HepG2 (cell line): ENCODE data around the gene ASGR1. TPM values are rescaled to one million over a fixed set of nuclear protein-coding genes. Genes with fewer than 3 reads are reported as not detected.

Experiments used
- ATF7 ChIP-seq, 2 experiments: fragments of 450-650 bp in 1 of 2; sonication (generic) in 1 of 2; formaldehyde crosslinking in 1 of 2; IDR thresholded peaks; 2 replicates each; pipeline versions ENCODE4 v1.4.0 to v1.6.1; 2016 to 2020; ENCODE audit warnings: antibody characterized with exemption in 1 of 2, mild to moderate bottlenecking in 1 of 2, missing genetic modification reagents in 1 of 2
- CERS6 ChIP-seq: sonication (generic); formaldehyde crosslinking; IDR thresholded peaks from 2 replicates; pipeline ENCODE4 v1.5.0; 2020; ENCODE audit warnings: missing genetic modification reagents
- CHD2 ChIP-seq: IDR thresholded peaks from 2 replicates; pipeline ENCODE4 v1.6.1; 2011; ENCODE audit warnings: low read depth, low read length, improper control_type of control experiment
- FOXO1 ChIP-seq: sonication (generic); formaldehyde crosslinking; IDR thresholded peaks from 2 replicates; pipeline ENCODE4 v1.4.0; 2020; ENCODE audit warnings: missing genetic modification reagents
- KDM3A ChIP-seq: IDR thresholded peaks from 2 replicates; pipeline ENCODE4 v1.6.1; 2018; ENCODE audit warnings: low read depth, missing compliant biosample characterization
- KLF15 ChIP-seq: sonication (generic); formaldehyde crosslinking; IDR thresholded peaks from 2 replicates; pipeline ENCODE4 v1.8.1; 2023; ENCODE audit warnings: borderline replicate concordance, mild to moderate bottlenecking, inconsistent platforms, missing genetic modification reagents, mixed read lengths
- MAFG ChIP-seq: sonication (generic); formaldehyde crosslinking; IDR thresholded peaks from 2 replicates; pipeline ENCODE4 v1.5.1; 2020; ENCODE audit warnings: mild to moderate bottlenecking, missing genetic modification reagents
- MED8 ChIP-seq: sonication (generic); formaldehyde crosslinking; IDR thresholded peaks from 2 replicates; pipeline ENCODE4 v1.8.1; 2023; ENCODE audit warnings: mild to moderate bottlenecking, missing genetic modification reagents; ENCODE audit not compliant: insufficient replicate concordance
- MEIS1 ChIP-seq: sonication (generic); formaldehyde crosslinking; IDR thresholded peaks from 2 replicates; pipeline ENCODE4 v1.9.0; 2021; ENCODE audit warnings: mild to moderate bottlenecking, missing genetic modification reagents, moderate library complexity, borderline replicate concordance
- MIER2 ChIP-seq: IDR thresholded peaks from 2 replicates; pipeline ENCODE4 v1.6.1; 2016; ENCODE audit warnings: missing biosample characterization, missing genetic modification reagents
- RFX3 ChIP-seq: IDR thresholded peaks from 2 replicates; pipeline ENCODE4 v1.6.1; 2016; ENCODE audit warnings: missing biosample characterization, missing genetic modification reagents
- SETDB1 ChIP-seq: sonication (generic); formaldehyde crosslinking; IDR thresholded peaks from 2 replicates; pipeline ENCODE4 v1.5.1; 2020; ENCODE audit warnings: missing genetic modification reagents, mild to moderate bottlenecking, borderline replicate concordance
- TCF12 ChIP-seq, 2 experiments: fragments of 450-650 bp in 1 of 2; sonication (generic) in 1 of 2; formaldehyde crosslinking in 1 of 2; IDR thresholded peaks; 2 replicates each; pipeline versions ENCODE4 v1.6.1 to v1.8.0; 2017 to 2022; ENCODE audit warnings: antibody characterized with exemption in 1 of 2, mild to moderate bottlenecking in 1 of 2, missing genetic modification reagents in 1 of 2, moderate library complexity in 1 of 2
- YY1 ChIP-seq: IDR thresholded peaks from 2 replicates; pipeline ENCODE4 v1.6.1; 2011; ENCODE audit warnings: low read length, low read depth, moderate library complexity, mild to moderate bottlenecking; ENCODE audit not compliant: insufficient read depth, insufficient replicate concordance
- ZBTB43 ChIP-seq: sonication (generic); formaldehyde crosslinking; conservative IDR thresholded peaks from 2 replicates; pipeline ENCODE4 v1.4.0; 2020; ENCODE audit warnings: missing genetic modification reagents
- ZNF20 ChIP-seq: sonication (generic); formaldehyde crosslinking; IDR thresholded peaks from 2 replicates; pipeline ENCODE4 v1.4.0; 2020; ENCODE audit warnings: mild to moderate bottlenecking, moderate library complexity, missing genetic modification reagents
- ZNF235 ChIP-seq: sonication (generic); formaldehyde crosslinking; IDR thresholded peaks from 2 replicates; pipeline ENCODE4 v1.8.1; 2023; ENCODE audit warnings: mild to moderate bottlenecking, missing genetic modification reagents, borderline replicate concordance
- ZNF282 ChIP-seq: fragments of 450-650 bp; IDR thresholded peaks from 2 replicates; pipeline ENCODE4 v1.6.1; 2018; ENCODE audit not compliant: partially characterized antibody
- ZNF510 ChIP-seq: sonication (generic); formaldehyde crosslinking; IDR thresholded peaks from 2 replicates; pipeline ENCODE4 v1.4.0; 2020; ENCODE audit warnings: low read depth, mild to moderate bottlenecking, missing genetic modification reagents
- ZNF549 ChIP-seq: sonication (generic); formaldehyde crosslinking; IDR thresholded peaks from 2 replicates; pipeline ENCODE4 v1.5.0; 2020; ENCODE audit warnings: missing genetic modification reagents
- ZNF607 ChIP-seq: sonication (generic); formaldehyde crosslinking; IDR thresholded peaks from 2 replicates; pipeline ENCODE4 v1.5.1; 2020; ENCODE audit warnings: missing genetic modification reagents, mild to moderate bottlenecking, borderline replicate concordance
- ZNF737 ChIP-seq: sonication (generic); formaldehyde crosslinking; IDR thresholded peaks from 2 replicates; pipeline ENCODE4 v1.5.0; 2020; ENCODE audit warnings: missing genetic modification reagents, mild to moderate bottlenecking, borderline replicate concordance
- polyA plus RNA-seq, 8 experiments: library from polyadenylated mRNA; depleted of rRNA in 3 of 8; stranded (reverse) in 7 of 8; unstranded in 1 of 8; fragments of >200 nt; fragmentation: Illumina TruSeq in 4 of 8; extraction: Trizol in 4 of 8; gene quantifications; 2 replicates each; pipeline versions ENCODE4 v1.2.1 to v1.2.3, GENCODE V29; 2011 to 2016; ENCODE audit warnings: low read depth in 4 of 8, missing spikeins in 1 of 8, mixed read lengths in 1 of 8; ENCODE audit not compliant: insufficient read depth in 1 of 8
- total RNA-seq, 5 experiments: library from RNA; depleted of rRNA; stranded (reverse); fragments of >200 nt; fragmentation: Illumina TruSeq; extraction: Trizol; gene quantifications; 2 replicates each; pipeline ENCODE4 v1.2.3, GENCODE V29; 2016; ENCODE audit warnings: low read depth in 1 of 5
- TF ChIP-seq, protein P1 (sequence below): sonication (generic); formaldehyde crosslinking; IDR thresholded peaks from 2 replicates; pipeline ENCODE4 v1.5.0; 2020; ENCODE audit warnings: missing genetic modification reagents
- TF ChIP-seq, protein P2 (sequence below): IDR thresholded peaks from 2 replicates; pipeline ENCODE4 v1.6.1; 2018; ENCODE audit warnings: missing genetic modification reagents, mild to moderate bottlenecking, missing compliant biosample characterization

The ASGR1 gene
- total and polyA plus RNA-seq, 2 of the 13 experiments (the other 11 are each of a cell fraction or from before 2014, with no cell fraction given) = 353 to 796 TPM

DNA sequence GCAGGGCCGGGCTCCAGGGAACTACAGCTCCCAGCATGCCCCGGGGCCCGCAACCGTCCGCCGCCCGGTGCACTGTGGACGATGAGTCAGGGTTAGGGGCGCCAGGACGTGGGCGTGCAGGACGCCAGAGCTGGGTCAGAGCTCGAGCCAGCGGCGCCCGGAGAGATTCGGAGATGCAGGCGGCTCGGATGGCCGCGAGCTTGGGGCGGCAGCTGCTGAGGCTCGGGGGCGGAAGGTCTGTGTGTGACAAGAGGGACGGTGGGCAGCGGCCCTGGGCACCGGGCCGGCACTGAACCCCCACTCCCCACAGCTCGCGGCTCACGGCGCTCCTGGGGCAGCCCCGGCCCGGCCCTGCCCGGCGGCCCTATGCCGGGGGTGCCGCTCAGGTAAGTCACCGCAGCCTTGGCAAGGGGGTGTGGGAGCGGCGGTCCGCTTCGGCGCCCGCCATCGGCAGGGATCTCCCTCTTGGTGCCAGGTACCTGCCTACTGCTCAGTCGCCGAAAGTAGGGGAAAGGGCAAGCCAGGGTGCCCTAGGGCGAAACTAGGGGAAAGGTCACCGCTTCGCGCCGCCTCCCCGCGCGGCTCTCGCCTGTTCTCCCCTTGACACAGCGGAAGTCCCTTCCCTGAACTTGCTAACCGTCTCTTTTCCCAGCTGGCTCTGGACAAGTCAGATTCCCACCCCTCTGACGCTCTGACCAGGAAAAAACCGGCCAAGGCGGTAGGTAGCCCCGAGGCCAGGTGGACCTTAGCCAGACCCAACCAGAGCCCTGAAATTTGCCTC lies 40.8 kb upstream of the ASGR1 start, which contains the start of the genes ACADVL and DLG4 (continued):
- TF ChIP-seq YY1 = peak; percentile 72
- TF ChIP-seq CERS6 (CRISPR knock-in tag) = no peak
- TF ChIP-seq ZNF549 (CRISPR knock-in tag) = no peak
- TF ChIP-seq, protein P1, sequence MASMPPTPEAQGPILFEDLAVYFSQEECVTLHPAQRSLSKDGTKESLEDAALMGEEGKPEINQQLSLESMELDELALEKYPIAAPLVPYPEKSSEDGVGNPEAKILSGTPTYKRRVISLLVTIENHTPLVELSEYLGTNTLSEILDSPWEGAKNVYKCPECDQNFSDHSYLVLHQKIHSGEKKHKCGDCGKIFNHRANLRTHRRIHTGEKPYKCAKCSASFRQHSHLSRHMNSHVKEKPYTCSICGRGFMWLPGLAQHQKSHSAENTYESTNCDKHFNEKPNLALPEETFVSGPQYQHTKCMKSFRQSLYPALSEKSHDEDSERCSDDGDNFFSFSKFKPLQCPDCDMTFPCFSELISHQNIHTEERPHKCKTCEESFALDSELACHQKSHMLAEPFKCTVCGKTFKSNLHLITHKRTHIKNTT = no peak
- no peak for TF ChIP-seq ZNF510
- no peak for TF ChIP-seq ZNF282
- TF ChIP-seq ZBTB43 = no peak
- TF ChIP-seq FOXO1 (CRISPR knock-in tag) = peak; percentile 71
- no peak for TF ChIP-seq MED8
- TF ChIP-seq ZNF737 (CRISPR knock-in tag) = no peak
- TF ChIP-seq, protein P2, sequence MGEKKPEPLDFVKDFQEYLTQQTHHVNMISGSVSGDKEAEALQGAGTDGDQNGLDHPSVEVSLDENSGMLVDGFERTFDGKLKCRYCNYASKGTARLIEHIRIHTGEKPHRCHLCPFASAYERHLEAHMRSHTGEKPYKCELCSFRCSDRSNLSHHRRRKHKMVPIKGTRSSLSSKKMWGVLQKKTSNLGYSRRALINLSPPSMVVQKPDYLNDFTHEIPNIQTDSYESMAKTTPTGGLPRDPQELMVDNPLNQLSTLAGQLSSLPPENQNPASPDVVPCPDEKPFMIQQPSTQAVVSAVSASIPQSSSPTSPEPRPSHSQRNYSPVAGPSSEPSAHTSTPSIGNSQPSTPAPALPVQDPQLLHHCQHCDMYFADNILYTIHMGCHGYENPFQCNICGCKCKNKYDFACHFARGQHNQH (CRISPR knock-in tag) = peak; percentile 82
- TF ChIP-seq TCF12 (IDR thresholded peaks at IDR 0.05) = no peak
- no peak; the same call in 1 of the 2 replicates for TF ChIP-seq TCF12 (CRISPR knock-in tag; IDR thresholded peaks at IDR 0.05)
- TF ChIP-seq SETDB1 (CRISPR knock-in tag) = no peak
- no peak for TF ChIP-seq MAFG
- peak; percentile 52; the same call in 1 of the 2 replicates for TF ChIP-seq MEIS1
- TF ChIP-seq CHD2 = no peak; the same call in 1 of the 2 replicates
- TF ChIP-seq ZNF607 (CRISPR knock-in tag) = peak; percentile 61; the same call in 1 of the 2 replicates
- no peak for TF ChIP-seq ATF7 (IDR thresholded peaks at IDR 0.05)
- TF ChIP-seq ATF7 (CRISPR knock-in tag; IDR thresholded peaks at IDR 0.05) = no peak
- TF ChIP-seq ZNF235 (CRISPR knock-in tag) = 0 out of 2 replicates have a peak, but pooled peaks have one; percentile 70
- TF ChIP-seq KDM3A (CRISPR knock-in tag) = 0 out of 2 replicates have a peak, but pooled peaks have one; percentile 45
- no peak; the same call in none of the 2 replicates for TF ChIP-seq MIER2 (CRISPR knock-in tag)
- no peak for TF ChIP-seq KLF15 (CRISPR knock-in tag)
- TF ChIP-seq RFX3 (CRISPR knock-in tag) = no peak
- TF ChIP-seq ZNF20 (CRISPR knock-in tag) = no peak
